Measurements from ENCODE around the gene SUGCT.

Gene SUGCT

GRCh38 chr7:40865441-40866233, 730.8 kb downstream of the SUGCT start:
- H3K27ac ChIP-seq, result no peak overlapping the region
- no peak overlapping the region for H3K4me2 ChIP-seq (ENCODE audit: low read length)
- no peaks in the 10 kb centered on the region for H3K4me1 ChIP-seq
- H3K9me3 ChIP-seq (ENCODE audit: control insufficient read depth, low read length), result no peaks in the 10 kb centered on the region
- H3K27me3 ChIP-seq (ENCODE audit: control insufficient read depth, insufficient read depth, low read length), result no peaks in the 10 kb centered on the region
- no peaks in the 10 kb centered on the region for H3K36me3 ChIP-seq (ENCODE audit: control insufficient read depth, insufficient read depth, low read length)
- TF ChIP-seq CTCF (IDR thresholded peaks at IDR 0.05), result no peak
- no peak overlapping the region for H3K9ac ChIP-seq
- no peak overlapping the region for H2AFZ ChIP-seq
- no peak overlapping the region for H3K4me3 ChIP-seq (ENCODE audit: low read depth, low read length)
- H3K79me2 ChIP-seq, result no peaks in the 10 kb centered on the region

GRCh38 chr7:40866601-40867000, 731.8 kb downstream of the SUGCT start:
- Histone ChIP-seq H3K9me3 (ENCODE audit: control insufficient read depth, low read length) (no peaks in the 10 kb centered on the region), H3K4me1 (no peaks in the 10 kb centered on the region), H3K27ac (no peak overlapping the region), H3K9ac (no peak overlapping the region), H2AFZ (no peak overlapping the region), H3K4me2 (ENCODE audit: low read length) (no peak overlapping the region), H3K36me3 (ENCODE audit: control insufficient read depth, insufficient read depth, low read length) (no peaks in the 10 kb centered on the region), H3K4me3 (ENCODE audit: low read depth, low read length) (no peak overlapping the region), H3K79me2 (no peaks in the 10 kb centered on the region), H3K27me3 (ENCODE audit: control insufficient read depth, insufficient read depth, low read length) (no peaks in the 10 kb centered on the region)
- TF ChIP-seq CTCF (IDR thresholded peaks at IDR 0.05), result no peak

- no peaks in the 10 kb centered on the region for H3K27me3 ChIP-seq (ENCODE audit: control insufficient read depth, insufficient read depth, low read length)
- no peak overlapping the region for H2AFZ ChIP-seq
- TF ChIP-seq CTCF (IDR thresholded peaks at IDR 0.05), result no peak
- no peak overlapping the region for H3K27ac ChIP-seq
- H3K4me1 ChIP-seq, result no peaks in the 10 kb centered on the region
- H3K9ac ChIP-seq, result no peak overlapping the region
- H3K4me2 ChIP-seq (ENCODE audit: low read length), result no peak overlapping the region
- no peaks in the 10 kb centered on the region for H3K9me3 ChIP-seq (ENCODE audit: control insufficient read depth, low read length)
- no peaks in the 10 kb centered on the region for H3K79me2 ChIP-seq
- no peaks in the 10 kb centered on the region for H3K36me3 ChIP-seq (ENCODE audit: control insufficient read depth, insufficient read depth, low read length)
- no peak overlapping the region for H3K4me3 ChIP-seq (ENCODE audit: low read depth, low read length)
Observed at GRCh38 chr7:40870108-40870507, 735.3 kb downstream of the SUGCT start.

- H3K4me2 ChIP-seq (ENCODE audit: low read length), result no peak overlapping the region
- H3K4me3 ChIP-seq (ENCODE audit: low read depth, low read length), result no peak overlapping the region
- TF ChIP-seq CTCF (IDR thresholded peaks at IDR 0.05), result no peak
- H3K27ac ChIP-seq, result no peak overlapping the region
- no peak overlapping the region for H3K9ac ChIP-seq
- no peaks in the 10 kb centered on the region for H3K79me2 ChIP-seq
- no peaks in the 10 kb centered on the region for H3K36me3 ChIP-seq (ENCODE audit: control insufficient read depth, insufficient read depth, low read length)
- H3K9me3 ChIP-seq (ENCODE audit: control insufficient read depth, low read length), result no peaks in the 10 kb centered on the region
- no peak overlapping the region for H2AFZ ChIP-seq
- no peaks in the 10 kb centered on the region for H3K4me1 ChIP-seq
- no peaks in the 10 kb centered on the region for H3K27me3 ChIP-seq (ENCODE audit: control insufficient read depth, insufficient read depth, low read length)
Observed at GRCh38 chr7:40873248-40873647, 738.4 kb downstream of the SUGCT start.

GRCh38 chr7:40874756-40875155, 740.0 kb downstream of the SUGCT start:
- Histone ChIP-seq H3K9me3 (ENCODE audit: control insufficient read depth, low read length) (no peaks in the 10 kb centered on the region), H3K36me3 (ENCODE audit: control insufficient read depth, insufficient read depth, low read length) (no peaks in the 10 kb centered on the region), H2AFZ (no peak overlapping the region), H3K79me2 (no peaks in the 10 kb centered on the region), H3K4me1 (no peaks in the 10 kb centered on the region), H3K27ac (no peak overlapping the region), H3K9ac (no peak overlapping the region), H3K27me3 (ENCODE audit: control insufficient read depth, insufficient read depth, low read length) (no peaks in the 10 kb centered on the region), H3K4me3 (ENCODE audit: low read depth, low read length) (no peak overlapping the region), H3K4me2 (ENCODE audit: low read length) (no peak overlapping the region)
- no peak for TF ChIP-seq CTCF (IDR thresholded peaks at IDR 0.05)

Data from parathyroid adenoma (tissue), 2 donors.